Hematopoietic multipotent progenitor cell treated with erythropoietin and hydrocortisone succinate and interleukin-3 and kit ligand, for 15 days (in vitro differentiated cells): Measurements from ENCODE around the gene L2HGDH.

Experiments
- DNase-seq: peaks from one replicate; pipeline ENCODE4 v3.0.0-alpha.2; 2015; ENCODE audit warnings: low spot score

The L2HGDH gene

DNA sequence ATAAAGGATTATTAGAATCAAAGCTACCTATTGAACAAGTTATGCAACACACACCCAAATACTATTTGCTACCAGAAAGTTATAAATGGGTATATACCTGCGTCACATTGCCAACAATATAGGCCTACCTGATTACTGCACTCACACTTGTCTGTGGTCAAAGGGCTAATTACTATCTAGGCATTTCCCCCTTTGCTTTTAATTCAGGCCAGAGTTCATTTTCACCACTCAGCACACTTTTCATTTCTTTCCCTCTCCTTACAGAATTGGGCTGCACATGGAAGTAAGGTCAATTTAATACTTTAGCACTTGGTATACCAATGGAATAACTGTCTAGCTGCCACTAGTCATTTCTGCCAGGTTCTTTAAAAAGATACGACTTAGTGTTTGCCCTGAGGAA, 82.3 kb downstream of the L2HGDH start:
- DNase-seq: no peak

DNA sequence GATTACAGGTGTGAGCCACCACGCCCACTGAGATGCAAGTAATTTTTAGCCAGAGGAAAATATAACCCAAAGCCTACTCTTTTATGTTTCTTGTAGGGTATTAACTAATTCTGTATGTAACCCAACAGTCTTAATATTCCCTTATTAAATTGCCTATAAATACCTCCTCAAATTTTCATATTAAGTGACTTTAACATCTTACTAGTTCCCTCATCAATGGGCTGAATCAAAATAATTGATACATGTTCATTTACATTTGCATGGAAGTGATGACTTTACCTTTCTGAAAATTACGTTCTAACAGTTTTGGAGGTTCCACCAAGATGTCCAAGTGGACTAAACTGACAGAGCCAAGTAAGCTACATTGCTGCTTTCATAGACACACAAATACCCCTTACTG, 83.7 kb downstream of the L2HGDH start:
- no peak for DNase-seq

DNA sequence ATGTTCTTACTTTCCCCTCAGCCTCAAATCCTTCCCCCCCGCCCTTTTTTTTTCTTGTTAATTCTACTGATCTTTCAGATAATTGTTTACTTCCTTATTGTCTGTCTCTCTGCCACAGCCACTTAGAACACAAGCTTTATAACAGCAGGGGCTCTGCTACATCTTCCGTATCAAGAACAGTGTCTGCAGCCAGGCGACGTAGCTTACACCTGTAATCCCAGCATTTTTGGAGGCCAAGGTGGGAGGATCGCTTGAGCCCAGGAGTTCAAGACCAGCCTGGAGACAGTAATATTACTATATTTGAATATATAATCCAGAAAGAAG, 86.1 kb downstream of the L2HGDH start:
- DNase-seq: no peak

DNA sequence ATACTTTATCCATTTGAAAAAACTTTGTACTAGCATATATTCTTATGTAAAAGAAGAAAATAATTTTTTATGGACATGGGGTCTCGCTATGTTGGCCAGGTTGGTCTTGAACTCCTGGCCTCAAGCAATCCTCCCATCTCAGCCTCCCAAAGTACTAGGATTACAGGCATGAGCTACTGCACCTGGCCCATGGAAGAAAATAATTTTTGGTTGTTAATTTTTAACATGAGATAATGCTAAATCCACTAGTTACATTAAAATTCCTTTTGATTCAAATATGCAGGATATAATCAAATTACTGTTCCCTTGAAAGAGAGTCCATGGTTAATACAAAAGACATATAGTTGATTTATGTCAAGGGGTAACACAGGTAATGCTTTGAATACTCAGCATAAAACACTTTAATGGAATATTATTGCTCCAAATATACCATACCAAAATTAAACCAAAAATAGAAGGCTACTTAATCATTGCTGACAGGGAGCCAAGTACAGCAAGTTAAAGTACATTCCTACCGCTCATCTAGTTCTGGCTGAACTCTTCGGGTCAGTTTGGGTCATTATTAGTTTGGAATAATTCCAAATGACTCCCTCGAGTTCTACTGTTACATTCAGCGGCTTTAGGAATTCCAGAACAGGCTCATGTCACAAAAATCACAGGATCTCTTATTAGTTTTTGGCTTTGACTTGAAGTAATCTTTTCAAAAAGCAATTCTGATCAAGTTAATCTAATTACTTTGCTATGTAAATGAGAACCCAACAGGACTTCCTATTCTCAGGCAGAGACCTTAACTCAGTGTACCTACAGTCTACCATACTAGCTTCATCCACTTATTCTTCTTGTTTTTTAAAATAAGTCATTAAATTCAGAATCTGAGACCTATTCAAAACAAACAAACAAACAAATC, 86.7 kb downstream of the L2HGDH start:
- no peak for DNase-seq

DNA sequence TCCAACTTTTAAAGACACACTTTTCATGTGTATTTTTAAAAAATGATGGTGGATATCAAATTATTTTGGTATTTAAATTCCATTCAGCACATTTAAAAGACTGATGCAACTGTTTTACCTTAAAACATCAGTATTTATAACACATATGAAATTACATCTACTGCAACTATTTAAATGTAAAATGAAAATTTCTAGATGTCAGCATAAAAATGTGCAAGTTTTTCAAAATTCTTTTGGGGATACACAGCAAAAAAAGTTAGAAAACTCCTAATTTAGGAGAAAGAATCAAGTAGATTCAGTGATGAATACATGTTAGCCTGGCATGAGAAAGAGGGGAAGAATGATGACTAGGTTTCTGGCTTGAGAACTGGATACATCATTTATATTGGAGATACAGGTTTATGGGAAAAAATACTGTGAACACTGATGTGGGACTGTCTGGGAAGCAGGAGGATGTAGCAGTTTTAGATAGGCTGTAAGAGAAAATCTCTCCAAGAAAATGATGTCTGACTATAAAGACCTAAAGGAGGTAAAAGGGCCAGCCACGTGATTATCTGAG, 89.9 kb downstream of the L2HGDH start:
- no peak for DNase-seq

DNA sequence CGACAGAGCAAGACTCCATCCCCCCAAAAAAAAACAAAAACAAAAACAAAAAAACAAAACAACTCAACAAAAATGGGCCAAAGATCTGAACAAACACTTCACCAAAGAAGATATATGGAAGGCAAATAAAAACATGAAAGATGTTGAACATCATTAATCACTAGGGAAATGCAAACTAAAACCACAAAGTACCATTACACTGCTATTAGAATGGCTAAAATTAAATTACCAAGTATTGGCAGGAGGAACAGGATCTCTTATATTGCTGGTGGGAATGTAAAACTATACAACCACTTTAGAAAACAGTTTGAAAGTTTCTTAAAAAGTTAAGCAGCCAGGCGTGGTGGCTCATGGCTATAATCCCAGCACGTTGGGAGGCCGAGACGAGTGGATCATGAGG, 93.5 kb downstream of the L2HGDH start:
- no peak for DNase-seq

DNA sequence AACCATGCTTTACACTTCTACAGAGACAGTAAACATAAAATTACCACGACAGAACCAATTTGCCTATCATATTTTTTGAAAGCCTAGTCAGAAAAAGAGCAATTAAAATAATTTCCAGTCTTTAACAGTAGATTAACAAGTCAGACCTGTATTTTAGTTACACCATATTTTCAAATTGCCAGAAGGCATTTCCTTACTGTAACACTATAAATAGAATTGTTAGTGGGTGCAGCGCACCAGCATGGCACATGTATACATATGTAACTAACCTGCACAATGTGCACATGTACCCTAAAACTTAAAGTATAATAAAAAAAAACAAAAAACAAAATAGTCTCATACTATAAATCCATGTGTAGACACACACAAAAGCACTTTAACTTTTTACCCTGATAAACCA, 96.6 kb downstream of the L2HGDH start:
- no peak for DNase-seq

DNA sequence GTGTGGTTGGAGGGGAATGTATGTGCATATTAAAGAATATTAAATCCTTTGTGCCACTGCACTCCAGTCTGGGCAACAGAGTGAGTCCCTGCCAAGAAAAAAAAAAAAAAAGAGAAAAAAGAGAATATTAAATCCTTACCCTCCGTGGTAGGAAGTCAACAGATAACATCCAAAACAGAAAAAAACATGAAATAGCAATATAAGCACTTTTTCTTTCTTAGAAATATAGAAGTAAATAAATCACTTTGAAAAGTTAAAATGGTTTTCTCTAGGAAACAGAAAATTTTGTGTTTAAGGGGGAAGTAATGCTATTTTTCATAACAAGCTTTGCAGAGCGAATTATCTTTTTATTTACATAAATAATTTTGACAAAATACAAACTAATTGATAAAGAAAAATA, 98.2 kb downstream of the L2HGDH start:
- no peak for DNase-seq

DNA sequence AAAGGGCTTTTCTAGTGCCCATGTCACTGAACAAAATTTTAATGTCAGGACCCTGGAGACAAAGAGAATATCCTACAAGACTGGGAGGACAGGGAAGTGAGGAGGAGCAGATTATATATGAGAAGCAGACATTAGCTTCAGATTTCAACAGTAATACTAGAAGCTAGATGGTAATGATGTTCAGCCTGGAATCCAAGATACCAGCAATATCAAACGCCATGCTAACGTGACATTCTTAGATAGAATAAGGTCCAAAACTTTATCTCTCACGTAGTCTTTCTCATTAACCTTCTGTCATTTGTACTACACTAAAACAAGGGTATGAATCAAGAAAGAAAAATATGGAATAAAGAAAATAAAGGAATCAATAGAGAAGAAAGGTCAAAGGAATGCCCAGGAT, 99.3 kb downstream of the L2HGDH start:
- peak; percentile 13 for DNase-seq

DNA sequence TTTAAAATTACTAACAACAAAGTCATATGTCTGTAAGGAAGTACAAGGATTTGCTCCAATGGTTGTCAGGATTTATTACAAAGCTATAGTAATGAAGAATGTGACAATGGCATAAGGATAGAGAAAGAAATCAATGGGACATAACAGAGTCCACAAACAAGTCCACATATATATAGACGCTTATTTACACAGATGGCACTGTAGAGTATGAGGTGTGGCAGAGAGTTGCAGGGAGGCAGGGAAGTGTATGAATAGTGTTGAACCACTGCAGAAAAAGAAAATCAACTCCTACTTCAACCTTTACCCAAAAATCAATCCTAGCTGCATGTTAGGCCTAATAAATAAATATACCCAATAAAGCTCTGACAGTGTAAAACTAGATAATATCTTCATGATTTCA, 102.0 kb downstream of the L2HGDH start:
- no peak for DNase-seq

DNA sequence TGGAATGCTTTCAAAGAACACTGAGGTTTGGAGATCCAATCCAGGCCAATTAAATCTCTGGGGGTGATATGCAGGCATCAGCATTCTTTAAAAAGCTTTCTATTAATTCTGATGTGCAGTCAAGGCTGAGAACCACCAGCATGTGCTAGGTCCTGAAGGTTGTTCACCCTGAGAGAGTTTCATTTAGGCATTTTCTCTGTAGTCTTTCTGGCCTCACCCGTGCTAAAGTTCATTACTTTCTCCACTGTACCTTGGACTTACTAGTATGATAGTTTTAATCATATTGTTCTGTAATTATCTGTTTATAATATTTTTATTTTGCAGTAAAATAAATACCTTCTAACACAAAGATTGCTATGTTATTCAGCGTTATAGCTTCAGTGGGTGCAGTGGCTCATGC, 113.5 kb downstream of the L2HGDH start:
- no peak for DNase-seq

DNA sequence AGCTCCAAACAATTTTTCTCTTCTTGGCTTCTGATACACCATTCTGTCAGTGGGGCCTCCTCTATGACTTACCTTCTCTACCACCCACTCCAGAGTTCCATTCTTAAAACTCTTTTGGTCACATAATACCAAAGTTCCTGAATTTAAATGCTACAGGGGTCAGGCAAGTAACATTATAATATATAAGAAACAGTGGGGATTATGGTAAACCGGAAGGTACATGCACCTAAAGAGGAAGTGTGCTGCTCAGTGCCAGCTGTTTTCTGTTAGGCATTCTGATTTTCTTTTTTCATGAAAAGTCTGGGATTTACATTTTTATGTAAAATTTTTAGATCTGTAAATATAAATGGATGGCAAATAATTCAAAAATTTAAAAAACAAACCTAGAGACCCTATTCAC, 120.5 kb downstream of the L2HGDH start:
- DNase-seq: no peak
